ENCODE data around the gene KL. TPM values are rescaled to one million over a fixed set of nuclear protein-coding genes. Genes with fewer than 3 reads are reported as not detected.

Gene KL
- total and polyA plus RNA-seq, 10 of the 15 experiments (the other 5 are each of a cell fraction or from before 2014, with no cell fraction given), result 0.08 to 2.1 (median 1.4) TPM

DNA sequence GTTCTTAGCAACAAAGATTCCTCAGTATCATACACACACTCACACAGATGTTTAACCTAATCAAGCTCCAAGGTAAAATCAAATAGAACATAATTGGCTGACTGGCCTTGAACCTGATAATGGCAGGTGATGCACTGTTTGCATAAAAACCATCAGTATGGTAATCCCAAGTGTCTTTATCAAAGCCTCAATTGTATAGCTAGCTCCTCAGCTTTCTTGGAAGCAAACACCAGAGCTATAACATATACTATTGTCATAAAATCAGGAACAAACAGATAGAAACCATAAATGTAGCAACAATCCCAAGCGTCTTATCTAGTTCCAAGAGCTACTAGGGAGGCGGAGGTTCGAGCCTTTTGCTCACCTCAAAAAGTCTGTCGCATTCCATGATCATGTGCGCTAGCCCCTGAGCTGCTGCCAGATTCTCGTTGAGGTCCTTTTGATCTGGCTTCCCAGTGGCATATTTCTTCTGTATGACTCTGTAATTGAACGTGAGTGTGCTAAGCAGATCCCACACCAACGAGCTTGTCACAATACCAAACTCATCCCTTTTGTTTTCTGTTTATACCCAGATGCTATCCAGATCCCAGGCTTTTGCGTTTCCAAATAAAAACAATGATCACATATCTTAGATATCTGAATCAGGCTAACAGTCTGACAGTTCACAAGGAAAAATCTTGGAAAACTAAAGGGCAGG lies 95.3 kb downstream of the KL start (continued):
- TF ChIP-seq, protein P1, sequence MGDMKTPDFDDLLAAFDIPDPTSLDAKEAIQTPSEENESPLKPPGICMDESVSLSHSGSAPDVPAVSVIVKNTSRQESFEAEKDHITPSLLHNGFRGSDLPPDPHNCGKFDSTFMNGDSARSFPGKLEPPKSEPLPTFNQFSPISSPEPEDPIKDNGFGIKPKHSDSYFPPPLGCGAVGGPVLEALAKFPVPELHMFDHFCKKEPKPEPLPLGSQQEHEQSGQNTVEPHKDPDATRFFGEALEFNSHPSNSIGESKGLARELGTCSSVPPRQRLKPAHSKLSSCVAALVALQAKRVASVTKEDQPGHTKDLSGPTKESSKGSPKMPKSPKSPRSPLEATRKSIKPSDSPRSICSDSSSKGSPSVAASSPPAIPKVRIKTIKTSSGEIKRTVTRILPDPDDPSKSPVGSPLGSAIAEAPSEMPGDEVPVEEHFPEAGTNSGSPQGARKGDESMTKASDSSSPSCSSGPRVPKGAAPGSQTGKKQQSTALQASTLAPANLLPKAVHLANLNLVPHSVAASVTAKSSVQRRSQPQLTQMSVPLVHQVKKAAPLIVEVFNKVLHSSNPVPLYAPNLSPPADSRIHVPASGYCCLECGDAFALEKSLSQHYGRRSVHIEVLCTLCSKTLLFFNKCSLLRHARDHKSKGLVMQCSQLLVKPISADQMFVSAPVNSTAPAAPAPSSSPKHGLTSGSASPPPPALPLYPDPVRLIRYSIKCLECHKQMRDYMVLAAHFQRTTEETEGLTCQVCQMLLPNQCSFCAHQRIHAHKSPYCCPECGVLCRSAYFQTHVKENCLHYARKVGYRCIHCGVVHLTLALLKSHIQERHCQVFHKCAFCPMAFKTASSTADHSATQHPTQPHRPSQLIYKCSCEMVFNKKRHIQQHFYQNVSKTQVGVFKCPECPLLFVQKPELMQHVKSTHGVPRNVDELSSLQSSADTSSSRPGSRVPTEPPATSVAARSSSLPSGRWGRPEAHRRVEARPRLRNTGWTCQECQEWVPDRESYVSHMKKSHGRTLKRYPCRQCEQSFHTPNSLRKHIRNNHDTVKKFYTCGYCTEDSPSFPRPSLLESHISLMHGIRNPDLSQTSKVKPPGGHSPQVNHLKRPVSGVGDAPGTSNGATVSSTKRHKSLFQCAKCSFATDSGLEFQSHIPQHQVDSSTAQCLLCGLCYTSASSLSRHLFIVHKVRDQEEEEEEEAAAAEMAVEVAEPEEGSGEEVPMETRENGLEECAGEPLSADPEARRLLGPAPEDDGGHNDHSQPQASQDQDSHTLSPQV (IDR thresholded peaks at IDR 0.05), result no peak
- no peak for TF ChIP-seq RFX5 (IDR thresholded peaks at IDR 0.05; ENCODE audit: low read depth, low read length)
- TF ChIP-seq ZNF274 (IDR thresholded peaks at IDR 0.05; ENCODE audit: insufficient read depth, insufficient read length), result no peak
- TF ChIP-seq SREBF2 (IDR thresholded peaks at IDR 0.05; ENCODE audit: low read length), result no peak
- no peak for TF ChIP-seq PML (IDR thresholded peaks at IDR 0.05; ENCODE audit: low read length)

DNA sequence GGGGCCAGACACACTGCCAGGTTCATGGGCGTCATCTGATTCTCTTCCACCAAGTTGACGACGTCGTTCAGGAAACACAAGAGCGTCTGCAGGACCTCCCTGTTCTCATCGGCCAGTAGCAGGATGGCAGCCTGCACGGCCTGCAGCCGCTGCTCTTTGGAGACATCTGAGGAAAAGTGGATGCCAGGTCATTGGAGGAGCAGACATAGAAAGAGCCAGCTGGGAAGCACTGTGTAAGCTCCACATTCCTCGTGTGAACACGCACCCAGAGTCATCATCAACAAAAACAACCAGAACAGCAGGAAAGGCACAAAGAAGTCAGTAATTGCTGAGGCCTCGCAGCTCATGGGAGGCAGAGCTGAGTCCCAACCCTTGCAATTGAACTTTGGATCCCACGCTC lies 96.5 kb downstream of the KL start:
- no peak overlapping the region for H3K4me2 ChIP-seq (ENCODE audit: control insufficient read depth, insufficient read depth)
- no peak overlapping the region for H3K4me3 ChIP-seq
- peaks cover 38% of the 10 kb centered on the region for H3K4me1 ChIP-seq (ENCODE audit: control insufficient read depth, insufficient read depth, low read length)
- ChIA-PET RAD21 (ENCODE audit: unreplicated experiment) (interaction anchor here (1.6 to 6.9 kb wide), 7 partner anchors 22 to 101 kb away, joined by 3 to 80 read pairs (median 7); no protein-coding TSS in a partner anchor), POLR2A (interaction anchor here (0.6 to 7.2 kb wide), 6 partner anchors 10 to 93 kb away, joined by 3 to 62 read pairs (median 7); no protein-coding TSS in a partner anchor), CTCF (interaction anchor here (0.6 to 4.5 kb wide), 6 partner anchors 13 to 254 kb away, joined by 3 to 31 read pairs (median 5); no protein-coding TSS in a partner anchor), SMC1A (ENCODE audit: uncharacterized antibody, unreplicated experiment) (interaction anchor here (1.3 to 7.6 kb wide), 9 partner anchors 10 to 90 kb away, joined by 5 to 95 read pairs (median 34); no protein-coding TSS in a partner anchor)
- peaks cover 3% of the 10 kb centered on the region for H3K79me2 ChIP-seq (ENCODE audit: control insufficient read depth, insufficient read depth, low read length)
- FAIRE-seq (no peak), ATAC-seq (no peak), DNase-seq (ENCODE audit: low read depth, low spot score) (no peak)
- in situ Hi-C loops (cut with MboI), result no loop called here
- intact Hi-C loops (cut with micrococcal nuclease; ENCODE audit: unreplicated experiment), result no loop called here
- TF ChIP-seq TAF1 (IDR thresholded peaks at IDR 0.05; ENCODE audit: borderline replicate concordance, low read depth, low read length), result no peak
- TF ChIP-seq RELA (IDR thresholded peaks at IDR 0.05; ENCODE audit: borderline replicate concordance, partially characterized antibody), result no peak
- no peak for TF ChIP-seq TCF3 (IDR thresholded peaks at IDR 0.05; ENCODE audit: borderline replicate concordance, insufficient read depth, low read depth, low read length)
- TF ChIP-seq, protein P2, sequence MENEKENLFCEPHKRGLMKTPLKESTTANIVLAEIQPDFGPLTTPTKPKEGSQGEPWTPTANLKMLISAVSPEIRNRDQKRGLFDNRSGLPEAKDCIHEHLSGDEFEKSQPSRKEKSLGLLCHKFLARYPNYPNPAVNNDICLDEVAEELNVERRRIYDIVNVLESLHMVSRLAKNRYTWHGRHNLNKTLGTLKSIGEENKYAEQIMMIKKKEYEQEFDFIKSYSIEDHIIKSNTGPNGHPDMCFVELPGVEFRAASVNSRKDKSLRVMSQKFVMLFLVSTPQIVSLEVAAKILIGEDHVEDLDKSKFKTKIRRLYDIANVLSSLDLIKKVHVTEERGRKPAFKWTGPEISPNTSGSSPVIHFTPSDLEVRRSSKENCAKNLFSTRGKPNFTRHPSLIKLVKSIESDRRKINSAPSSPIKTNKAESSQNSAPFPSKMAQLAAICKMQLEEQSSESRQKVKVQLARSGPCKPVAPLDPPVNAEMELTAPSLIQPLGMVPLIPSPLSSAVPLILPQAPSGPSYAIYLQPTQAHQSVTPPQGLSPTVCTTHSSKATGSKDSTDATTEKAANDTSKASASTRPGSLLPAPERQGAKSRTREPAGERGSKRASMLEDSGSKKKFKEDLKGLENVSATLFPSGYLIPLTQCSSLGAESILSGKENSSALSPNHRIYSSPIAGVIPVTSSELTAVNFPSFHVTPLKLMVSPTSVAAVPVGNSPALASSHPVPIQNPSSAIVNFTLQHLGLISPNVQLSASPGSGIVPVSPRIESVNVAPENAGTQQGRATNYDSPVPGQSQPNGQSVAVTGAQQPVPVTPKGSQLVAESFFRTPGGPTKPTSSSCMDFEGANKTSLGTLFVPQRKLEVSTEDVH (IDR thresholded peaks at IDR 0.05; ENCODE audit: low read depth, partially characterized antibody), result no peak
- H2AFZ ChIP-seq (ENCODE audit: control insufficient read depth, low read depth, low read length), result no peak overlapping the region
- H3K27ac ChIP-seq (ENCODE audit: control insufficient read depth, insufficient read depth), result no peak overlapping the region
- no peak overlapping the region for H3K9ac ChIP-seq (ENCODE audit: control insufficient read depth, insufficient read depth, low read length)
- H4K20me1 ChIP-seq (ENCODE audit: control insufficient read depth, insufficient read depth), result no peaks in the 10 kb centered on the region
- H3K27me3 ChIP-seq (replicated peaks in 1 of 2; ENCODE audit: control insufficient read depth in 2 of 2, insufficient read depth in 2 of 2, low read length in 1 of 2), result no peaks in the 10 kb centered on the region
- 93% methylated on average over 12 of the region's 12 CpGs for WGBS (ENCODE audit: insufficient coverage, insufficient replicate concordance, low lambda C conversion rate, missing lambda C conversion rate)
- H3K36me3 ChIP-seq (ENCODE audit: control insufficient read depth in 2 of 2, insufficient read depth in 2 of 2, low read length in 1 of 2), result peaks cover 16 to 26% of the 10 kb centered on the region in 2 experiments
- no peaks in the 10 kb centered on the region for H3K9me3 ChIP-seq (replicated peaks; ENCODE audit: control insufficient read depth, insufficient read depth, low read length)
- no TSS peak for BruUV-seq (replicated peaks)

Data from GM12878 (cell line).